Activated CD4-positive, alpha-beta T cell treated with anti-CD3 and anti-CD28 coated beads, Interleukin-2, amount 10 ng/mL, durations not matched to agents 7 days and 5 days (primary cell): ENCODE results near the gene ATP10B. TPM values are rescaled to one million over a fixed set of nuclear protein-coding genes. Genes with fewer than 3 reads are reported as not detected.

ENCODE experiments used
- CTCF ChIA-PET: fragments of 350-600 bp; sonication (Branson Sonifier 250); formaldehyde crosslinking; loops from one replicate; lab custom pipeline; 2021; ENCODE audit warnings: antibody characterized with exemption; lab: Charles Lee
- POLR2A ChIA-PET: fragments of 350-600 bp; sonication (Branson Sonifier 250); formaldehyde crosslinking; loops from one replicate; lab custom pipeline; 2021; ENCODE audit warnings: antibody characterized with exemption; lab: Charles Lee
- DNase-seq: peaks from one replicate; pipeline ENCODE4 v3.0.0-alpha.2; 2020
- H3K27ac Mint-ChIP-seq: one replicate; pipeline ENCODE4 v1.8.0; 2021; ENCODE audit warnings: mild to moderate bottlenecking, moderate library complexity, mixed read lengths
- H3K27me3 Mint-ChIP-seq: one replicate; pipeline ENCODE4 v1.8.0; 2021; ENCODE audit warnings: mixed read lengths
- H3K36me3 Mint-ChIP-seq: one replicate; pipeline ENCODE4 v1.8.0; 2021; ENCODE audit warnings: low read depth, mixed read lengths
- H3K4me1 Mint-ChIP-seq: one replicate; pipeline ENCODE4 v1.8.0; 2021; ENCODE audit warnings: mixed read lengths
- H3K4me3 Mint-ChIP-seq: one replicate; pipeline ENCODE4 v1.8.0; 2021; ENCODE audit warnings: mild to moderate bottlenecking, moderate library complexity, mixed read lengths
- H3K9me3 Mint-ChIP-seq: one replicate; pipeline ENCODE4 v1.8.0; 2021; ENCODE audit warnings: mixed read lengths
- total RNA-seq, 2 experiments: library from RNA; stranded (reverse); gene quantifications; one replicate each; pipeline ENCODE4 v1.2.3, GENCODE V29; 2021

The ATP10B gene
- total RNA-seq, 2 experiments from 2014 or later = not detected

- ChIA-PET CTCF (interaction anchor here (1.0 kb wide), 1 partner anchor 30 kb away, joined by 3 read pairs; no protein-coding TSS in a partner anchor), POLR2A (no interaction called here)
- Mint-ChIP-seq H3K4me3 (no peak overlapping the region), H3K9me3 (no peaks in the 10 kb centered on the region), H3K27ac (no peak overlapping the region), H3K36me3 (no peaks in the 10 kb centered on the region), H3K4me1 (no peaks in the 10 kb centered on the region), H3K27me3 (peaks cover 2% of the 10 kb centered on the region)
- DNase-seq = no peak
Measured at GRCh38 chr5:160685219-160685618, 166.8 kb downstream of the ATP10B start.

- H3K36me3 Mint-ChIP-seq = no peaks in the 10 kb centered on the region
- POLR2A ChIA-PET = no interaction called here
- peaks cover 5% of the 10 kb centered on the region for H3K27me3 Mint-ChIP-seq
- CTCF ChIA-PET = no interaction called here
- no peaks in the 10 kb centered on the region for H3K9me3 Mint-ChIP-seq
- no peak for DNase-seq
- no peak overlapping the region for H3K27ac Mint-ChIP-seq
- H3K4me1 Mint-ChIP-seq = no peaks in the 10 kb centered on the region
- no peak overlapping the region for H3K4me3 Mint-ChIP-seq
Measured at GRCh38 chr5:160679567-160680309, 172.3 kb downstream of the ATP10B start.

GRCh38 chr5:160675988-160676387 lies 176.0 kb downstream of the ATP10B start:
- POLR2A ChIA-PET = no interaction called here
- no peaks in the 10 kb centered on the region for H3K4me1 Mint-ChIP-seq

GRCh38 chr5:160674901-160675300 lies 177.1 kb downstream of the ATP10B start:
- H3K4me1 Mint-ChIP-seq = no peaks in the 10 kb centered on the region
- ChIA-PET POLR2A (no interaction called here), CTCF (no interaction called here)
- H3K36me3 Mint-ChIP-seq = no peaks in the 10 kb centered on the region
- H3K27ac Mint-ChIP-seq = no peak overlapping the region
- H3K9me3 Mint-ChIP-seq = no peaks in the 10 kb centered on the region
- DNase-seq = no peak
- H3K4me3 Mint-ChIP-seq = no peak overlapping the region
- peaks cover 3% of the 10 kb centered on the region for H3K27me3 Mint-ChIP-seq

More at GRCh38 chr5:160675988-160676387, 176.0 kb downstream of the ATP10B start:
- H3K9me3 Mint-ChIP-seq = no peaks in the 10 kb centered on the region
- CTCF ChIA-PET = no interaction called here
- no peak for DNase-seq
- H3K27me3 Mint-ChIP-seq = peaks cover 3% of the 10 kb centered on the region
- H3K36me3 Mint-ChIP-seq = no peaks in the 10 kb centered on the region
- no peak overlapping the region for H3K27ac Mint-ChIP-seq
- H3K4me3 Mint-ChIP-seq = no peak overlapping the region

- no peak for DNase-seq
- POLR2A ChIA-PET = no interaction called here
- H3K4me3 Mint-ChIP-seq = no peak overlapping the region
- no peaks in the 10 kb centered on the region for H3K4me1 Mint-ChIP-seq
- no peaks in the 10 kb centered on the region for H3K9me3 Mint-ChIP-seq
- H3K36me3 Mint-ChIP-seq = no peaks in the 10 kb centered on the region
- H3K27ac Mint-ChIP-seq = no peak overlapping the region
- peaks cover 3% of the 10 kb centered on the region for H3K27me3 Mint-ChIP-seq
- CTCF ChIA-PET = no interaction called here
Measured at GRCh38 chr5:160672521-160672920, 179.5 kb downstream of the ATP10B start.

GRCh38 chr5:160668356-160668755 lies 183.7 kb downstream of the ATP10B start:
- ChIA-PET POLR2A (no interaction called here), CTCF (no interaction called here)
- Mint-ChIP-seq H3K4me1 (no peaks in the 10 kb centered on the region), H3K27ac (no peak overlapping the region), H3K4me3 (no peak overlapping the region), H3K36me3 (no peaks in the 10 kb centered on the region), H3K9me3 (no peaks in the 10 kb centered on the region), H3K27me3 (no peaks in the 10 kb centered on the region)
- DNase-seq = no peak

- H3K9me3 Mint-ChIP-seq = no peaks in the 10 kb centered on the region
- CTCF ChIA-PET = no interaction called here
Measured at GRCh38 chr5:160667160-160667559, 184.9 kb downstream of the ATP10B start.

GRCh38 chr5:160665460-160665859 lies 186.6 kb downstream of the ATP10B start:
- Mint-ChIP-seq H3K27me3 (no peaks in the 10 kb centered on the region), H3K9me3 (no peaks in the 10 kb centered on the region), H3K27ac (no peak overlapping the region), H3K4me1 (no peaks in the 10 kb centered on the region), H3K36me3 (no peaks in the 10 kb centered on the region), H3K4me3 (no peak overlapping the region)
- CTCF ChIA-PET = no interaction called here
- no peak for DNase-seq
- POLR2A ChIA-PET = no interaction called here

More at GRCh38 chr5:160667160-160667559, 184.9 kb downstream of the ATP10B start:
- no peak for DNase-seq
- POLR2A ChIA-PET = no interaction called here
- no peak overlapping the region for H3K27ac Mint-ChIP-seq
- no peaks in the 10 kb centered on the region for H3K27me3 Mint-ChIP-seq
- H3K36me3 Mint-ChIP-seq = no peaks in the 10 kb centered on the region
- H3K4me1 Mint-ChIP-seq = no peaks in the 10 kb centered on the region
- H3K4me3 Mint-ChIP-seq = no peak overlapping the region

- H3K27ac Mint-ChIP-seq = no peak overlapping the region
- H3K36me3 Mint-ChIP-seq = peaks cover 2% of the 10 kb centered on the region
- ChIA-PET POLR2A (no interaction called here), CTCF (no interaction called here)
- peaks cover 17% of the 10 kb centered on the region for H3K4me1 Mint-ChIP-seq
- no peaks in the 10 kb centered on the region for H3K9me3 Mint-ChIP-seq
- H3K27me3 Mint-ChIP-seq = peaks cover 5% of the 10 kb centered on the region
- DNase-seq = no peak
- H3K4me3 Mint-ChIP-seq = no peak overlapping the region
Measured at GRCh38 chr5:160660132-160660531, 191.9 kb downstream of the ATP10B start.

GRCh38 chr5:160657622-160658458 lies 194.2 kb downstream of the ATP10B start:
- DNase-seq = no peak
- peaks cover 2% of the 10 kb centered on the region for H3K36me3 Mint-ChIP-seq
- no peaks in the 10 kb centered on the region for H3K9me3 Mint-ChIP-seq
- POLR2A ChIA-PET = no interaction called here
- CTCF ChIA-PET = no interaction called here
- peaks cover 17% of the 10 kb centered on the region for H3K4me1 Mint-ChIP-seq
- H3K27me3 Mint-ChIP-seq = peaks cover 5% of the 10 kb centered on the region
- H3K27ac Mint-ChIP-seq = no peak overlapping the region
- no peak overlapping the region for H3K4me3 Mint-ChIP-seq

- no peak overlapping the region for H3K4me3 Mint-ChIP-seq
- H3K27ac Mint-ChIP-seq = no peak overlapping the region
- POLR2A ChIA-PET = no interaction called here
Measured at GRCh38 chr5:160657068-160657507, 194.9 kb downstream of the ATP10B start.

GRCh38 chr5:160655717-160656116 lies 196.3 kb downstream of the ATP10B start:
- ChIA-PET CTCF (interaction anchor here (1.1 kb wide), 1 partner anchor 30 kb away, joined by 3 read pairs; no protein-coding TSS in a partner anchor), POLR2A (no interaction called here)
- Mint-ChIP-seq H3K27me3 (peaks cover 5% of the 10 kb centered on the region), H3K9me3 (no peaks in the 10 kb centered on the region), H3K36me3 (peaks cover 2% of the 10 kb centered on the region), H3K4me1 (peaks cover 17% of the 10 kb centered on the region), H3K27ac (no peak overlapping the region), H3K4me3 (no peak overlapping the region)
- DNase-seq = no peak

More at GRCh38 chr5:160657068-160657507, 194.9 kb downstream of the ATP10B start:
- CTCF ChIA-PET = no interaction called here
- H3K36me3 Mint-ChIP-seq = peaks cover 2% of the 10 kb centered on the region
- H3K4me1 Mint-ChIP-seq = peaks cover 17% of the 10 kb centered on the region
- no peaks in the 10 kb centered on the region for H3K9me3 Mint-ChIP-seq
- DNase-seq = no peak
- H3K27me3 Mint-ChIP-seq = peaks cover 5% of the 10 kb centered on the region
